Measurements from ENCODE around the gene TEC.
"Not testable (repeated sequence)": the region's sequence is repeated elsewhere in the genome, so short reads cannot be mapped to it uniquely, and the experiment has no call there.

The TEC gene

GRCh38 chr4:48193921-48194468, 75.6 kb downstream of the TEC start:
- no peak for DNase-seq

DNA sequence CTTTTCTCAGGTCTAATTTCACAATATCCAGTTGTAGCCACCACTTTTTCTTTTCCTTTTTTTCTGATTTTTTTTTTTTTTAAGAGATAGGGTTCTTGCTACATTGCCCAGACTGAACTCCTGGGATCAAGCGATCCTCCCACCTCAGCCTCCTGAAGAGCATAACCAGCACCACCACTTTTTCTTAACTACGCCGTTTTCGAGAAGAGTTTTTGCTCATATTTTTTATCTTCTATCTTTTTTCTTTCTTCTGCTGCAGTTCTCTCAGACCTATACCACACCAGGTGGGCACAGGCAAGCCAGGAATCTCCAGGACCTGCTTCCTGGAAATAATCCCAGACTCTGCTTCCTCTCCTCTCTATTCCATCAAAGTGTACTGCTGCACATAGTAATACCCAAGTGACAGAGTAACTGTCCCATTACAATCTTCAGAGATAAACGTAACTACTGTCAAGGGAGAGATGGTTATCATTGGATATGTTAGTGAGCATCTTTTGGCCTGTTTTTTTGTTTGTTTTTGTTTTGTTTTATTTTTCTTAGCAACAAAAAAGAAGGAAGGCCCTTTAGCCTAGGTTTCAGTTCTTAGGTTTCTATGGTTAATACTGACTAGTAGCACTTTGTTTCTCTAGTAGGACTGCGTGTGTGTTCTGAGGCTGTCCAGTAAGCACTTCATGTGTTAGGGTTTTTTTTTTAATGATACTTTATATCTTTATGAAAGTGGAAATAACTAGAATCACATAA, 76.4 kb downstream of the TEC start:
- no peak for DNase-seq

GRCh38 chr4:48191758-48192157, 77.9 kb downstream of the TEC start:
- no peak for DNase-seq

DNA sequence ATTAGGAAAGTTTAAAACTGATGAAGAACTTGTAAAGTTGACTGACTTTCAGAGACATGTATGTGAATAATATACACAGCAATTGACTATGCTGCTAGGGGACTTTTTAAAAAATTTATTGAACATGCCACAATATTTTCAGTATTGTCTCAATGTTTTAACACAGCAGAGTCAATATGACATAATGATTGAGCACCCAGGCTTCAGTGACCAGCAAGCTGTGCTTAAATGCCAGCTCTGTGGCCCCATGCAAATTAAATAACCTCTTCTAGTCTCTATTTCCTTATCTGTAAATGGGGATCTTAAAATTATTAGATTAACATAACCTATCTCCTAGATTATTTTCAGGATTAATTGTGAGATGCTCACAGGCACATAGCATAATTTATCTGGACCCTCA, 78.8 kb downstream of the TEC start:
- no peak for DNase-seq

- no peak for DNase-seq
These were observed 79.9 kb downstream of the TEC start for GRCh38 chr4:48189731-48190130.

- DNase-seq, result no peak
These were observed 81.2 kb downstream of the TEC start for GRCh38 chr4:48188390-48188789.

DNA sequence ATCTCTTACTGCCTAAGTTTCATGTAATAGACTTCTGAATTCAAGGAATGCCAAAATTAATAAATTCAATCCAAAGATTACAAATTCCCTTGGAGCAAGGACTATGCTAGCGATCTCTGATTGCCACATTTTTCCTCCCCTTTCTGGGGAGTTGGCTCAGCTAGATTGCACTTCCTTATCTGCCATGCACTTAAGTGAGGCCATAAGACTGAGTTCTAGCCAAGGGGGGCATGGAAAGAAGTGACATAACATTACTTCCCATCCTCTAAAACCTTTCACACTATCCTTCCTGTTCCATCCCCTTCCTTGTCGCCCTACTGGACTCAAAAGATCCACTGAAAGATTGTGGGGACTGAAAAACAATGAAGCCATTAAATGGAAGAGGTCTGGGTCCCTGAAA, 81.8 kb downstream of the TEC start:
- no peak for DNase-seq

DNA sequence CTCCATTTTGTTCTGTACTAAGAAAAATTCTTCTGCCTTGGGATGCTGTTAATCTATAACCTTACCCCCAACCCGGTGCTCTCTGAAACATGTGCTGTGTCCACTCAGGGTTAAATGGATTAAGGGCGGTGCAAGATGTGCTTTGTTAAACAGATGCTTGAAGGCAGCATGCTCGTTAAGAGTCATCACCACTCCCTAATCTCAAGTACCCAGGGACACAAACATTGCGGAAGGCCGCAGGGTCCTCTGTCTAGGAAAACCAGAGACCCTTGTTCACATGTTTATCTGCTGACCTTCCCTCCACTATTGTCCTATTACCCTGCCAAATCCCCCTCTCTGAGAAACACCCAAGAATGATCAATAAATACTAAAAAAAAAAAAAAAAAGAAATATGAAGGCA, 82.6 kb downstream of the TEC start:
- DNase-seq, result not testable (repeated sequence)

GRCh38 chr4:48186394-48186793, 83.2 kb downstream of the TEC start:
- not testable (repeated sequence) for DNase-seq

DNA sequence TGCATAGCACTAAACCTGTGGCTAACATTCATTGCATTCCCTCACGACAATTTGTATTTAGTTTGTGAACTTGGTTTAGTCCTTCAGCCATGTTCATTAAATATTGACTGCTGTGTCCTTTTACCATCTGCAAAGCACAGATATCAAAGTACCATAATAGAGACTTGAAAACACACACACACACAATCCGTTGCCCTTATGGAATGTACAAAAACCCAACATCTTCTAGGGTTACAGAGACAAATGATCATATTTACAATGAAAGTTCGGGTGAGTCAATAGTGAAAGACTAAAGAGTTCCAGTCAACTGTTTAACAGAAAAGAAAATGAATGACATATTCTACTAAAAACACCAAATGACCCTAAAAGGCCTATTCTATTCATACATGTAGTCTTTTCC, 84.8 kb downstream of the TEC start:
- DNase-seq, result no peak

DNA sequence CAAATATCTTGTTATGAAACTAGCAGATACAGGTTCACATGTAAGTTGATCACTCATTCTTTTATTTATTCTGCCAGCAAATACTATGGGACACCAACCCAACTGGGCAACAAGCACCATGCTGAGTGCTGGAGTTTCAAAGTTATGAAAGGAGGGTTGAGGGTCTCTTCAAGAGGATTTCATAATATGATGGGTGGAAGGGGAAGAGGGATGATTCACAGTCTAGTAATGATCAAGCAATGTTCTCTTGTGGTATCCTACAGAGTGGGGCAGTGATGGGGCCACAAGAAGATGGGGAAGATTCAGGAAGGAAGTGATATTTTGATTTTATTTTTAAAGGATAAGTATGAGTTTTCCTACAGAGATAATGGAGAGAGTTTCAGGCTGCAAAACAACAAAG, 89.4 kb downstream of the TEC start:
- DNase-seq, result no peak

GRCh38 chr4:48178931-48179330, 90.7 kb downstream of the TEC start:
- no peak for DNase-seq

DNA sequence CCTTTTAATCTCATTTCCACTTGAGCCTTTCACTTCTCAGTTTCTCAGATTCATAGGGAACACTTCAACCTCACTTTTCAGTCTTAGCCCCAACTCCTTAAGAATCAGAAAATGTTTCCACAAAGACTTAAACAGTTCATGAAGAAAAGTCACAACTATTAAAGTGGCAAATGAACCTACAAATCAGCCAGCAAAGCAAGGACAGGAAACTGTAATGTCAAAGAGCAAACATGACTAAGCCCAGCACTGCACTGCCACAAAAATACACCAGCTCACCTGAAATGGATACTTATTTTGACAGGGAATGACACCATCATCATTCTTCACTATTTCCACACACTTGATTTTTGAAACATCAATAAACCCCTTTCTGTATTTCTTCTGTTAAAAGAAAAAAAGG, 93.8 kb downstream of the TEC start:
- DNase-seq, result no peak

- no peak for DNase-seq
These were observed 94.3 kb downstream of the TEC start for GRCh38 chr4:48175328-48175727.

- DNase-seq, result no peak
These were observed 96.3 kb downstream of the TEC start for GRCh38 chr4:48173056-48173991.

- DNase-seq, result no peak
These were observed 97.0 kb downstream of the TEC start for GRCh38 chr4:48172651-48173050.

GRCh38 chr4:48169636-48170035, 100.0 kb downstream of the TEC start:
- no peak for DNase-seq

DNA sequence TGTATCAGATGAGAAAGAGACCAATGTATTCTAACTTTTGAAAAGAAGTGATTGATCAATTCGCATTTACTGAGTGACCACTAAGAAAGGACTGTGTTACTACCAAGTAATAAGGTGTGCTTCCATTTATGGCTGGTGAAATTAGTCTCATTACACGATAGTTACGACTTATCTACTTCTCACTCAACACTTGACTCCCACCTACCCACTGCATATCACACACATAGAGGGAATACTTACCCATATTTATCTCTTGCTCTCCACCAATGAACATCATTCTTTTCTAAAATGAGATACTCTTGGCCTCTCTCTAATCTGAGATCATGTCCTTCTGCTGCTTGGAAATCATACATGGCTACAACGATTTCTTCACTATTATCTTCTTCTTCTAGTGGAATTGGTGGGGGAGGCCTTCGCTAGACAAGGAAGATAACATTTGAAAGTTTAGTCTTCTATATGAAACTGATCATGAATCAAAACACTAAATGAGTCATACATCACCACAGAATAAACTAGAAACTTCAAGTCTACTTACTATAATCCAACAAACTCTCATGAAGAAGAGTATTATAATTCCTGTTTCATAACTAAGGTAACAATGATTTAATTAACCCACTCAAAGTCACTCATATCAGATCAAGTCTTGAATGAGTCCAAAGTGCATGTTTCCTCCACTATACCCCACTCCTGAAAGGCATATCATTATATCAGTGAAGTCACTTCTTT, 101.9 kb downstream of the TEC start:
- no peak for DNase-seq

- DNase-seq, result not testable (repeated sequence)
These were observed 105.1 kb downstream of the TEC start for GRCh38 chr4:48164561-48164960.

DNA sequence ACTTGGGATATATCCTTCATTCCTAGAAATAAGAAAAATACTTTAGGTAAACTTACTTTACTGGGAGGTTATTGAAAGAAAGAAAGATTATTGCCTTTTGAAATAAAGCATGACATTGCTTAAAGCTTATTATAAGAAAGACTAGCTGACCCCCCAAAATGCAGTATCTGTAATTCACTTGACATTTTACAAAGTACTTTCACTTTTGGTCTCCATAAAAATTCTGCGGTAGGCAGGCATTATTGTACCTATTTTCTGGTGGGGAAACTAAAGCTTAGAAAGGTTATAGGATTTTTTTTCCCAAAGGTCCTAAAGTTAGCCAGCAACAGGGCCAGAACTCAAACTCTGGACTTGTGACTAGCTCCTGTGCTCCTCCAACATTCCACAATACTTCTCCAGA, 105.9 kb downstream of the TEC start:
- DNase-seq, result no peak

GRCh38 chr4:48162162-48162561, 107.5 kb downstream of the TEC start:
- no peak for DNase-seq

GRCh38 chr4:48157271-48157670, 112.4 kb downstream of the TEC start:
- no peak for DNase-seq

DNA sequence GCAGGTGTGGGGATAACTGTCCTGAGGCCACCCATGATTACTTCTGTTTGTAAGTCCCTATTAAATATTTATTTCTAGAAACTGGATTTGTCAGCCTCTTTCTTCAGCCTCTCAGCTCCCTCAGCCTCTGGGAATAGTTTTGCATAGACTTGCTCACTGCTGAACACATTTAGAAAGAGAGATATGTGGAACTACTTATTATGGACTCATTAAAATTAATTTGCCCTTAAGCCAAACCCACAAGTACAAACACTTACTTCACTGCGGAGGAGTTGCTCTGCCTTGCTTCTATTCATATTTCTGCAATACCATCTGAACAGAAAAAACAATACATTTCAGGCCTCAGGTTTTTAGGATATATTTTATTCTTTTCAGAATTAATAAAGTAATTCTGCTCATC, 113.2 kb downstream of the TEC start:
- no peak for DNase-seq

Measured in NCI-H1092 (cell line).